KMS-11 (cell line): ENCODE measurements around the gene NFATC2.

Experiments used
- H2AFZ ChIP-seq: fragments of 200-600 bp; sonication (generic); 2 replicates; pipeline ENCODE4 v1.6.1; 2016; ENCODE audit warnings: antibody characterized with exemption, mixed run types, low read depth
- H3K27ac ChIP-seq: fragments of 200-600 bp; sonication (generic); 2 replicates; pipeline ENCODE4 v1.6.1; 2016; ENCODE audit warnings: mild to moderate bottlenecking, mixed run types
- H3K27me3 ChIP-seq: fragments of 200-600 bp; sonication (generic); 2 replicates; pipeline ENCODE4 v1.6.1; 2017; ENCODE audit warnings: mild to moderate bottlenecking, low read depth, mixed run types, moderate library complexity; ENCODE audit not compliant: insufficient read depth
- H3K36me3 ChIP-seq: fragments of 200-600 bp; sonication (generic); 2 replicates; pipeline ENCODE4 v1.6.1; 2017; ENCODE audit warnings: mild to moderate bottlenecking, mixed run types; ENCODE audit not compliant: insufficient read depth
- H3K4me1 ChIP-seq: fragments of 200-600 bp; sonication (generic); 2 replicates; pipeline ENCODE4 v1.6.1; 2016; ENCODE audit warnings: mild to moderate bottlenecking, low read depth, mixed run types; ENCODE audit not compliant: poor library complexity, severe bottlenecking
- H3K4me2 ChIP-seq: fragments of 200-600 bp; sonication (generic); 2 replicates; pipeline ENCODE4 v1.7.0; 2016; ENCODE audit warnings: mild to moderate bottlenecking, mixed run types
- H3K4me3 ChIP-seq: fragments of 200-600 bp; sonication (generic); IDR thresholded peaks from 2 replicates; pipeline ENCODE4 v1.6.1; 2017; ENCODE audit warnings: low read depth, low read length, mixed read lengths; ENCODE audit not compliant: insufficient read depth
- H3K79me2 ChIP-seq: fragments of 200-600 bp; sonication (generic); 2 replicates; pipeline ENCODE4 v1.6.1; 2016; ENCODE audit warnings: low read depth, mixed run types; ENCODE audit not compliant: insufficient read depth
- H3K9ac ChIP-seq: fragments of 200-600 bp; sonication (generic); 2 replicates; pipeline ENCODE4 v1.6.1; 2016; ENCODE audit warnings: mild to moderate bottlenecking, mixed run types
- H4K20me1 ChIP-seq: fragments of 200-600 bp; sonication (generic); 2 replicates; pipeline ENCODE4 v1.6.1; 2016; ENCODE audit warnings: mild to moderate bottlenecking, mixed run types; ENCODE audit not compliant: insufficient read depth
- TF ChIP-seq, protein P1 (sequence below): fragments of 200-600 bp; sonication (generic); conservative IDR thresholded peaks from 2 replicates; pipeline ENCODE4 v1.6.1; 2017; ENCODE audit warnings: low read depth, mild to moderate bottlenecking, antibody characterized with exemption, low read length, moderate library complexity, mixed read lengths

Gene NFATC2

DNA sequence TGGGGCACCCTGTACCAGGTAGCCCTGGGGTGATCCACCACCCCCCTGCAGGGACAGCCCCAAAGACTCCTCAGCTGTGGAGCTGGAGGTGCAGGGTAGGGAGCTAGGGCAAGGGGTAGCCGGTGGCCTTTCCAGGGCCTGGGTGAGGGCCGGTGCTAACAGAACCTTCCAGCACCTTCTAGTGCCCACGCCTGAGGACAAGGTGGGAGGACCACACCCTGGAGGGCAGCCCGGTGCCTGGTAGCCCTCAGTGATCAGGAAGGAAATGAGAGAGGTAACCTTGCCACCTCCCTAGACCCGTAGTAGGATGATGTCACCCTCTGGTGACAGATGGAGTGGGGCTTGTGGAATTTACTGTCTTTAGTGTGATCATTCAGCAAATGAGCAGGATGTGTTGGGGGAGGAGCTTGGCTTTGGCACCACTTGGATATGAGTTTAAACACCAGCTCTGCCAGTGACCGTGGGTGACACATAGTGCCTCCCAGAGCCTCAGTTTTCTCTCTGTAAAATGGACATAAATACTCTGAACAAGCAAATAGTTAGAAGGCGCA, 187.7 kb downstream of the NFATC2 start:
- no peak overlapping the region for H3K4me2 ChIP-seq
- H3K27ac ChIP-seq: no peak overlapping the region
- no peaks in the 10 kb centered on the region for H3K4me1 ChIP-seq
- H3K4me3 ChIP-seq: no peak overlapping the region
- no peak overlapping the region for H2AFZ ChIP-seq
- no peaks in the 10 kb centered on the region for H3K27me3 ChIP-seq
- H3K36me3 ChIP-seq: no peaks in the 10 kb centered on the region
- H3K9ac ChIP-seq: no peak overlapping the region
- TF ChIP-seq, protein P1, sequence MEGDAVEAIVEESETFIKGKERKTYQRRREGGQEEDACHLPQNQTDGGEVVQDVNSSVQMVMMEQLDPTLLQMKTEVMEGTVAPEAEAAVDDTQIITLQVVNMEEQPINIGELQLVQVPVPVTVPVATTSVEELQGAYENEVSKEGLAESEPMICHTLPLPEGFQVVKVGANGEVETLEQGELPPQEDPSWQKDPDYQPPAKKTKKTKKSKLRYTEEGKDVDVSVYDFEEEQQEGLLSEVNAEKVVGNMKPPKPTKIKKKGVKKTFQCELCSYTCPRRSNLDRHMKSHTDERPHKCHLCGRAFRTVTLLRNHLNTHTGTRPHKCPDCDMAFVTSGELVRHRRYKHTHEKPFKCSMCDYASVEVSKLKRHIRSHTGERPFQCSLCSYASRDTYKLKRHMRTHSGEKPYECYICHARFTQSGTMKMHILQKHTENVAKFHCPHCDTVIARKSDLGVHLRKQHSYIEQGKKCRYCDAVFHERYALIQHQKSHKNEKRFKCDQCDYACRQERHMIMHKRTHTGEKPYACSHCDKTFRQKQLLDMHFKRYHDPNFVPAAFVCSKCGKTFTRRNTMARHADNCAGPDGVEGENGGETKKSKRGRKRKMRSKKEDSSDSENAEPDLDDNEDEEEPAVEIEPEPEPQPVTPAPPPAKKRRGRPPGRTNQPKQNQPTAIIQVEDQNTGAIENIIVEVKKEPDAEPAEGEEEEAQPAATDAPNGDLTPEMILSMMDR: no peak
- no peaks in the 10 kb centered on the region for H4K20me1 ChIP-seq
- H3K79me2 ChIP-seq: no peaks in the 10 kb centered on the region

DNA sequence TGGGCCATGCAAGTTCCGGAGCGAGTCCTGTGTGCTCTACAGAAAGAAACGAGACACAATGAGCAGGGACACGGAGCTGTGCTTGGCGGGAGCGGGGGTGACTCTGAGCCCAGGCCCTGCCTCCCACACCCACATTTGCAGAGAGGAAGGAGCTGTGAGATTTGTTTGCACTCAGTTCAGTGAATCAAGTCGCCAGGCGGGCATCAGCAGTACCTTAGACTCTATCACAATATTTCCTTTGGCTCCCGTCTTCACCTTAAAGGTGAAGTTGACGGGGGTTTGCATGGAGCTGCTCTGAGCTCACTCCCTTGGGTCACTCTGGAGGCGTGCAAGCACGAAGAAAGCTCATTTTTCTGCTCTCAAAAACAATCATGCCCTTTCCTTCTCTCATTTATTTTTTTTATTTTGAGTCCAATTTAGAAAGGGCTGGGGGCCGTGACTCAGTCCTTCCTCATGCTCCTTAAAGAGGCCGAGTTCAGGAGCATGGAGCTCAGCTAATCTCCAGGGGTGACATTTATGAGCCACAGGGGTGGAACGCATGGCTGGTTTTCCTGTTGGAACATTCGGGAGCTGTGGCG, 188.2 kb downstream of the NFATC2 start:
- TF ChIP-seq, protein P1: no peak
- Histone ChIP-seq H3K4me3 (no peak overlapping the region), H3K4me2 (no peak overlapping the region), H3K79me2 (no peaks in the 10 kb centered on the region), H4K20me1 (no peaks in the 10 kb centered on the region), H3K36me3 (no peaks in the 10 kb centered on the region), H3K4me1 (no peaks in the 10 kb centered on the region), H2AFZ (no peak overlapping the region), H3K9ac (no peak overlapping the region), H3K27me3 (no peaks in the 10 kb centered on the region), H3K27ac (no peak overlapping the region)

DNA sequence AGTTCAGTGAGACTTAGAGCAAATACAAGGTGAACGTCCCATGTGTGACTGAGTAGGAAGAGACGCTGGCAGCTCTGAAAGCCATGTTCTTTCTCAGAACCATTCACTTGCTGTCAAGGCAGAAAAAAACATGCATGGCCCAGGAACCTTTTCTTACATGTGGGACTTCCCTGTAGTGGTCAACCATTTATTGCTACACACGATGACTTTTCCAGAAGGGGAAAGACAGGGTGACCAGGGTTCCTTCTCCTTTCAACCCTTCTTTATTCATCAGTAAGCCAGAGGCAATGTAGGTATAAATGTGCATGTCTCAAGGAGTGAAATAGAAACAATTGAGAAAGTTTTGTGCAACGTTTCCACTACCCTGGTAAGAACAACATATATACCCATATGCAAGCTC, 189.0 kb downstream of the NFATC2 start:
- Histone ChIP-seq H3K36me3 (no peaks in the 10 kb centered on the region), H2AFZ (no peak overlapping the region), H3K27ac (no peak overlapping the region), H4K20me1 (no peaks in the 10 kb centered on the region), H3K9ac (no peak overlapping the region), H3K27me3 (no peaks in the 10 kb centered on the region), H3K4me2 (no peak overlapping the region), H3K79me2 (no peaks in the 10 kb centered on the region), H3K4me1 (no peaks in the 10 kb centered on the region), H3K4me3 (no peak overlapping the region)
- TF ChIP-seq, protein P1: no peak

DNA sequence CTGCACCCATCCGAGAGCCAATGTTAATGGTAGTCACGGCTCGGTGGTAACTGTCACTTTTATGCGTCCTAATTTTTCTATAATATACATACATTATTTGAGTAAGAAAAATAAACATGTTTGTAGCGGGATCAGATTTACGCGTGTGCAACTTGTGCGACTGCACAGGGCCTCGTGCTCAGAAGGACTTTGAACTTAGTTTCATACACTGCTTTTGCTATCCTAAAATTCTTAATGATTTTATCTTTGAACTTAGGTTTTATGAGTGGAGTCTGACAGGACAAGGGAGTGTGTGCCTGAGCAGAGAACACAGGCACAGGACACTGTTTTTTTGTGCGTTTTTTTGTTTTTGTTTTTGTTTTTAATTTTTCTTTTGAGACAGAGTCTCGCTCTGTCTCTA, 189.7 kb downstream of the NFATC2 start:
- H3K36me3 ChIP-seq: no peaks in the 10 kb centered on the region
- no peaks in the 10 kb centered on the region for H3K4me1 ChIP-seq
- no peak overlapping the region for H3K27ac ChIP-seq
- no peak overlapping the region for H3K4me2 ChIP-seq
- H4K20me1 ChIP-seq: no peaks in the 10 kb centered on the region
- no peak overlapping the region for H3K9ac ChIP-seq
- TF ChIP-seq, protein P1: no peak
- no peaks in the 10 kb centered on the region for H3K27me3 ChIP-seq
- H3K79me2 ChIP-seq: no peaks in the 10 kb centered on the region
- H2AFZ ChIP-seq: no peak overlapping the region
- H3K4me3 ChIP-seq: no peak overlapping the region
